GM23248 (cell line): Measurements from ENCODE around the gene RUNDC3A.

Experiments used
- EZH2 ChIP-seq: fragments of 200-600 bp; sonication (generic); IDR thresholded peaks from 2 replicates; pipeline ENCODE4 v1.6.1; 2018; ENCODE audit warnings: antibody characterized with exemption, mild to moderate bottlenecking; ENCODE audit not compliant: insufficient read depth, poor library complexity, severe bottlenecking
- EZH2phosphoT487 ChIP-seq: fragments of 200-600 bp; sonication (generic); IDR thresholded peaks from 2 replicates; pipeline ENCODE4 v1.6.1; 2018; ENCODE audit warnings: antibody characterized with exemption, moderate library complexity, mild to moderate bottlenecking, low read depth; ENCODE audit not compliant: insufficient read depth

- TF ChIP-seq EZH2phosphoT487, result no peak
- no peak for TF ChIP-seq EZH2
These were observed 4.1 kb downstream of the RUNDC3A start for GRCh38 chr17:44312396-44313104.
